ENCODE data around the gene LATS1. TPM values are rescaled to one million over a fixed set of nuclear protein-coding genes. Genes with fewer than 3 reads are reported as not detected.
"Not testable (repeated sequence)": the region's sequence is repeated elsewhere in the genome, so short reads cannot be mapped to it uniquely, and the experiment has no call there.

LATS1 gene
- total RNA-seq, 1 donor from 2014 or later, result 29.8 TPM

GRCh38 chr6:149680503-149680902, 37.4 kb downstream of the LATS1 start:
- no peaks in the 10 kb centered on the region for H3K27me3 ChIP-seq
- ATAC-seq, result no peak
- intact Hi-C loops (cut with DNase I), result no loop called here
- DNase-seq, result no peak
- TF ChIP-seq CTCF (IDR thresholded peaks at IDR 0.05), result no peak
- no peaks in the 10 kb centered on the region for H3K4me1 ChIP-seq
- no peak overlapping the region for H3K4me3 ChIP-seq
- peaks cover 71% of the 10 kb centered on the region for H3K36me3 ChIP-seq
- no peak overlapping the region for H3K27ac ChIP-seq
- H3K9me3 ChIP-seq, result no peaks in the 10 kb centered on the region

GRCh38 chr6:149672265-149672664, 45.6 kb downstream of the LATS1 start:
- H3K27me3 ChIP-seq; DNase-seq; H3K27ac ChIP-seq; intact Hi-C loops (cut with DNase I); ATAC-seq; H3K4me3 ChIP-seq; H3K9me3 ChIP-seq; H3K4me1 ChIP-seq: not testable (repeated sequence)
- peaks cover 97% of the 10 kb centered on the region for H3K36me3 ChIP-seq

GRCh38 chr6:149660028-149660427, 57.9 kb downstream of the LATS1 start:
- DNase-seq (no peak), ATAC-seq (no peak)
- no peaks in the 10 kb centered on the region for H3K4me1 ChIP-seq
- no peak overlapping the region for H3K4me3 ChIP-seq
- TF ChIP-seq CTCF (IDR thresholded peaks at IDR 0.05), result no peak
- no peaks in the 10 kb centered on the region for H3K27me3 ChIP-seq
- no peak overlapping the region for H3K27ac ChIP-seq
- no peaks in the 10 kb centered on the region for H3K9me3 ChIP-seq
- H3K36me3 ChIP-seq, result peaks cover 65% of the 10 kb centered on the region
- intact Hi-C loops (cut with DNase I), result no loop called here

GRCh38 chr6:149657441-149657840, 60.5 kb downstream of the LATS1 start:
- H3K4me1 ChIP-seq, result no peaks in the 10 kb centered on the region
- no peak overlapping the region for H3K4me3 ChIP-seq
- ATAC-seq (no peak), DNase-seq (no peak)
- no peak for TF ChIP-seq CTCF (IDR thresholded peaks at IDR 0.05)
- intact Hi-C loops (cut with DNase I), result no loop called here
- H3K36me3 ChIP-seq, result peaks cover 39% of the 10 kb centered on the region
- H3K27ac ChIP-seq, result no peak overlapping the region
- no peaks in the 10 kb centered on the region for H3K27me3 ChIP-seq
- H3K9me3 ChIP-seq, result no peaks in the 10 kb centered on the region

- Histone ChIP-seq H3K4me3 (no peak overlapping the region), H3K9me3 (no peaks in the 10 kb centered on the region), H3K27me3 (no peaks in the 10 kb centered on the region), H3K27ac (no peak overlapping the region), H3K36me3 (no peaks in the 10 kb centered on the region), H3K4me1 (peaks cover 12% of the 10 kb centered on the region)
- no peak for ATAC-seq
- no peak for TF ChIP-seq CTCF (IDR thresholded peaks at IDR 0.05)
- no peak for DNase-seq
- intact Hi-C loops (cut with DNase I), result no loop called here
These were observed 66.8 kb downstream of the LATS1 start for GRCh38 chr6:149651056-149651455.

GRCh38 chr6:149648148-149649145, 69.5 kb downstream of the LATS1 start, which contains the start of gene KATNA1:
Gene KATNA1 (minus strand): TSS chr6:149648714. CDS start chr6:149638547, 10,167 bp downstream.
- DNase-seq, result peak; percentile 95
- intact Hi-C loops (cut with DNase I), result no loop called here

More at GRCh38 chr6:149648148-149649145, 69.5 kb downstream of the LATS1 start, which contains the start of gene KATNA1:
- H3K4me3 ChIP-seq, result peak within 1 kb of the TSS; percentile 75
- ATAC-seq, result peak; percentile 99
- H3K27me3 ChIP-seq, result no peaks in the 10 kb centered on the region
- peak; percentile 9 for TF ChIP-seq CTCF (IDR thresholded peaks at IDR 0.05)
- no peaks in the 10 kb centered on the region for H3K9me3 ChIP-seq
- H3K27ac ChIP-seq, result peak within 1 kb of the TSS; percentile 77
- H3K4me1 ChIP-seq, result peaks cover 15% of the 10 kb centered on the region
- no peaks in the 10 kb centered on the region for H3K36me3 ChIP-seq
